Bronchial epithelial cell (primary cell): ENCODE measurements around the gene MYZAP. TPM values are rescaled to one million over a fixed set of nuclear protein-coding genes. Genes with fewer than 3 reads are reported as not detected.

Source experiments
- DNase-seq: peaks from one replicate; pipeline ENCODE4 v3.0.0-alpha.2; 2010; ENCODE audit warnings: low read depth
- FAIRE-seq: peaks from 2 replicates; lab custom pipeline; 2011; peaks lifted over from hg19 to GRCh38; lab: Jason Lieb, UNC
- H3K27me3 ChIP-seq: 2 replicates; pipeline ENCODE4 v1.5.1; 2011; ENCODE audit warnings: low read length; ENCODE audit not compliant: control insufficient read depth, insufficient read depth
- H3K36me3 ChIP-seq: 2 replicates; pipeline ENCODE4 v1.5.1; 2011; ENCODE audit warnings: low read length; ENCODE audit not compliant: control insufficient read depth, insufficient read depth
- H3K4me3 ChIP-seq: 2 replicates; pipeline ENCODE4 v1.5.1; 2011; ENCODE audit warnings: mild to moderate bottlenecking, low read depth, low read length, control low read depth
- total RNA-seq: library from RNA; depleted of rRNA; stranded (reverse); fragments of >200 nt; gene quantifications from 2 replicates; pipeline ENCODE4 v1.2.1, GENCODE V29; 2014
- TF ChIP-seq, protein P1 (sequence below): IDR thresholded peaks from 2 replicates; pipeline ENCODE4 v1.5.1; 2011; ENCODE audit warnings: mild to moderate bottlenecking, moderate library complexity, low read length, control low read depth, inconsistent platforms; ENCODE audit not compliant: insufficient read depth, severe bottlenecking

MYZAP gene
- total RNA-seq, 1 donor from 2014 or later: 2.4 TPM

- DNase-seq: no peak
- Histone ChIP-seq H3K4me3 (no peak overlapping the region), H3K36me3 (no peaks in the 10 kb centered on the region), H3K27me3 (no peaks in the 10 kb centered on the region)
- TF ChIP-seq, protein P1, sequence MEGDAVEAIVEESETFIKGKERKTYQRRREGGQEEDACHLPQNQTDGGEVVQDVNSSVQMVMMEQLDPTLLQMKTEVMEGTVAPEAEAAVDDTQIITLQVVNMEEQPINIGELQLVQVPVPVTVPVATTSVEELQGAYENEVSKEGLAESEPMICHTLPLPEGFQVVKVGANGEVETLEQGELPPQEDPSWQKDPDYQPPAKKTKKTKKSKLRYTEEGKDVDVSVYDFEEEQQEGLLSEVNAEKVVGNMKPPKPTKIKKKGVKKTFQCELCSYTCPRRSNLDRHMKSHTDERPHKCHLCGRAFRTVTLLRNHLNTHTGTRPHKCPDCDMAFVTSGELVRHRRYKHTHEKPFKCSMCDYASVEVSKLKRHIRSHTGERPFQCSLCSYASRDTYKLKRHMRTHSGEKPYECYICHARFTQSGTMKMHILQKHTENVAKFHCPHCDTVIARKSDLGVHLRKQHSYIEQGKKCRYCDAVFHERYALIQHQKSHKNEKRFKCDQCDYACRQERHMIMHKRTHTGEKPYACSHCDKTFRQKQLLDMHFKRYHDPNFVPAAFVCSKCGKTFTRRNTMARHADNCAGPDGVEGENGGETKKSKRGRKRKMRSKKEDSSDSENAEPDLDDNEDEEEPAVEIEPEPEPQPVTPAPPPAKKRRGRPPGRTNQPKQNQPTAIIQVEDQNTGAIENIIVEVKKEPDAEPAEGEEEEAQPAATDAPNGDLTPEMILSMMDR: no peak
- no peak for FAIRE-seq
Observed at GRCh38 chr15:57647071-57647790, 55.5 kb downstream of the MYZAP start.

GRCh38 chr15:57647791-57648130 is 56.1 kb downstream of the MYZAP start:
- Histone ChIP-seq H3K36me3 (no peaks in the 10 kb centered on the region), H3K4me3 (no peak overlapping the region), H3K27me3 (no peaks in the 10 kb centered on the region)
- DNase-seq (peak; percentile 32), FAIRE-seq (no peak)
- TF ChIP-seq, protein P1: no peak

DNA sequence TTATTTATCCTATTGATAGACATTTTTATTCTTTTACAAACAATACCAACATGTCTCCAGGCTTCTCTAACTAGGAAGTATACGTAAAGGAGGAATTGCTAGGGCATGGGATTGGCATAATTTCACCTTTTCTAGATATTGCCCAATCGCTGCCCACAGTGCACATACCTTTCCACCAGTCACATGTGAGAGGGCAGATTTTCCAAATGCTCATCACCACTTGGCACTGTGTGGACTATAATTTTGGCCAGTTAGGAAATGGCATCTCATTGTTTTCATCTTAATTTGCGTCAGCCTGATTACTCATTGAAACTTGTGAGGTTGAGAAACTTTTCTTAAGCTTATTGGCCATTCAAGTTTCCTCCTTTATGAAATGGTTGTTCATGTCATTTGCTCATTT is 57.4 kb downstream of the MYZAP start:
- Histone ChIP-seq H3K4me3 (no peak overlapping the region), H3K36me3 (no peaks in the 10 kb centered on the region), H3K27me3 (no peaks in the 10 kb centered on the region)
- peak; percentile 89 for FAIRE-seq
- DNase-seq: peak; percentile 66
- TF ChIP-seq, protein P1: no peak

DNA sequence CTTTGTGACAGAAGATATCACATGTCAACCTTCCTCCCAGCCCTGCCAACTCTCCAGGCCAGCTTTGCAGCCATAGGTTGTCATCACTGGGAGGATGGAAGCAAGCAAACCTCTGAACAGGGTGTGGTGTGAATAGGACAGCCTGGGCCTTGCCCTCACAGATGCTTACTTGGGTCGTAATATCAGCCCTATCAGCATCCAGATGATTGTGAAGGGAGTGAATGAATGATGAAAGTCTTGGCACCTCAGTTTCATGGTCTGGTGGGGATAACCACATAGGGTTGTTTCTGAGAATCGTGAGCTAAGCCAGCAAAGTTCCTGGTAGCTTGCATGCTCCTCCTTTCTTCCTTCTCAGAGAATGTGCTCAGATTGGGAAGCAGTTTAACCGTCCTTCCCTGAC is 59.7 kb downstream of the MYZAP start:
- H3K27me3 ChIP-seq: no peaks in the 10 kb centered on the region
- no peaks in the 10 kb centered on the region for H3K36me3 ChIP-seq
- no peak overlapping the region for H3K4me3 ChIP-seq
- no peak for DNase-seq
- FAIRE-seq: peak; percentile 86
- TF ChIP-seq, protein P1: no peak

- FAIRE-seq: no peak
Observed at GRCh38 chr15:57652481-57652880, 60.8 kb downstream of the MYZAP start.

More at GRCh38 chr15:57652481-57652880, 60.8 kb downstream of the MYZAP start:
- DNase-seq: no peak
- Histone ChIP-seq H3K36me3 (no peaks in the 10 kb centered on the region), H3K4me3 (no peak overlapping the region), H3K27me3 (no peaks in the 10 kb centered on the region)
- TF ChIP-seq, protein P1: no peak
